OCI-LY3 (cell line): ENCODE results near the gene HMG20A.

Experiments
- CTCF ChIP-seq: fragments of 200-600, 300-600 bp; sonication (generic); IDR thresholded peaks from 2 replicates; pipeline ENCODE4 v1.5.1; 2014; ENCODE audit warnings: antibody characterized with exemption, low read length, low read depth
- EZH2phosphoT487 ChIP-seq: fragments of 200-600 bp; shearing (Covaris generic); IDR thresholded peaks from 2 replicates; pipeline ENCODE4 v1.6.1; 2018; ENCODE audit warnings: antibody characterized with exemption, mixed run types, low read depth

- TF ChIP-seq CTCF (no peak), EZH2phosphoT487 (no peak)
These were observed 11.2 kb upstream of the HMG20A start for GRCh38 chr15:77409259-77410156.
